Activated CD8-positive, alpha-beta memory T cell treated with anti-CD3 and anti-CD28 coated beads, Interleukin-2, amount 50 U/mL, for 24 hours (primary cell): Measurements from ENCODE around the gene RYR2.
"Not testable (repeated sequence)": the region's sequence is repeated elsewhere in the genome, so short reads cannot be mapped to it uniquely, and the experiment has no call there.

ENCODE experiments used
- DNase-seq: peaks from one replicate; pipeline ENCODE4 v3.0.0-alpha.2; 2020; ENCODE audit errors: extremely low read depth

The RYR2 gene

GRCh38 chr1:237145379-237146135, 103.6 kb downstream of the RYR2 start:
- no peak for DNase-seq

DNA sequence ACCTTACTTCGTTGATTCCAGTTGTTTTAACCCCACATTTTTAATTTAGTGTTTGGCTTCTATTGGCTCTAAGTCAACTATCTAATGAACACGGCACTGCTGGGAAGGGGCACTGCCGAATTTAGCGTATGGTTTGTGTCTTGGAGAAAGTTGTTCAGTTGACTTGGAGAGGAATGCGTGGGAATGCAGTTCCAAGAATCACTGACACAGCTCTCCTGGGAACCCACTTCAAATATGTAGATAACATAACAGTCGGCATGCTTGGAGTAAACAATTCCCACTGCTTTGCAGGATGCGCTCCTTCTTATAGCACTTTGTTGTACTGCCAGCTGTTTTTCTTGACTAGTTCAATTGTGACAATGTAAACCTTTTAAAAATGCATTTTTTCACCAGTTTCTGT, 104.3 kb downstream of the RYR2 start:
- DNase-seq: no peak

GRCh38 chr1:237149857-237150256, 107.9 kb downstream of the RYR2 start:
- no peak for DNase-seq

GRCh38 chr1:237151979-237152378, 110.0 kb downstream of the RYR2 start:
- not testable (repeated sequence) for DNase-seq

DNA sequence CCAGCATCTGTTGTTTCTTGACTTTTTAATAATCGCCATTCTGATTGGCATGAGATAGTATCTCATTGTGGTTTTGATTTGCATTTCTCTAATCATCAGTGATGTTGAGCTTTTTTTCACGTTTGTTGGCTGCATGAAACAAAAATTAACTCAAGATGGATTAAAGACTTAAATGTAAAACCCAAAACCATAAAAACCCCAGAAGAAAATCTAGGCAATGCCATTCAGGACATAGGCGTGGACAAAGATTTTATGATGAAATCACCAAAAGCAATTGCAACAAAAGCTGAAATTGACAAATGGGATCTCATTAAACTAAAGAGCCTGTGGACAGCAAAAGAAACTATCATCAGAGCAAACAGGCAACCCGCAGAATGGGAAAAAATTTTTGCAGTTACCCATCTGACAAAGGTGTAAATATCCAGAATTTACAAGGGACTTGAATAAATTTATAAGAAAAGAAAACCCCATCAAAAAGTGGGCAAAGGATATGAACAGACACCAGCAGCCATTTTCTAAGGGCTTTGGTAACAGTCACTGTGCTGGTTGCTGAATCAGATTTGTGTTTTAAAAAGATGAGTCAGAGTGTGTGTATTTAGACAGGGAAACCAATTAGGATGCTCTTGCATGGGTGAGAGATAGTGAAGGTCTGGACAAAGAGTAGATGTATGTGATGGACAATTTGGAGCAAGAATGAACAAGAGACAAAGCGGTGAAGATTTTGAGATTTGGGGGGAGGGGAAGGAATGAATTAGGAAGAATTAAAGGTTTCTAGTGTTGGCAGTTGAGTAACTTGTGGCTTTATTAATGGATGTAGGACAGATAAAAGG, 110.7 kb downstream of the RYR2 start:
- DNase-seq: no peak

DNA sequence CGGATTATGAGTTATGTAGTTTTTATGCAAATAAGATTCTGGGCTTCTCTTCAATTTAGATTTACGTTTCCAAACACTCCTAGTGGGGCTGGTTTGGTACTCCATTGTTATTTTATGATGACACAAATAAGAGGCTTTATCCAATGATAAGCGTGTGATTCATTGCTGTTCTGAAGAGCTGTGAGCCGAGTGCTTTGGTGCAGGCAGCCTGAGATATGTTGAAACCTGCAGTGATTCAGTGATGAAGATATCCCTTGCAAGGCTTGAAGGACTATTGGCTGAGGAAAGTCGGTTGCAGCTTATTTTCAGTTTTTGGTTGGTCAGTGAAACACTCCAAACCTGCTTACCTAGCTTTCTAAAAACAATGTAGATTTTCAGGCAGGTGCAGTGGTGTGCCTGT, 112.2 kb downstream of the RYR2 start:
- DNase-seq: no peak

GRCh38 chr1:237164406-237165352, 122.7 kb downstream of the RYR2 start:
- no peak for DNase-seq

DNA sequence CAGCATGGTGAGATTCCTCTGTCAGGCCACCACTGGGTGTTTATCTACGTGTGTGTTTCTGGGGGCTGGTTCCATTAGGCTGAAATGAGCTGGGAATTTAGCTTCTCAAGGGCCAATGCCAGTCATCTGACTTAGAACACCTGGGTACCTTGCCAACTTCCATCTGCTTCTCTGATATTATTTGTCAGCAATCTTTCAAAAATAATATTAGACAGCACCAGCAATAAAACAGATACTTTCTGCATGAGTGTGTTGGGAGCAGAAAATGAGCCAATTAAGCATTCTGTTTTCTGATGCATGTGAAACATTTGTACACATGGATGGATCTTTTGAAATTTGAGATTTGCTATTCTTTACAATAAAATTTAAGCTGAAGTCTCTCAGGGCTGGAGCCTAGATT, 124.1 kb downstream of the RYR2 start:
- no peak for DNase-seq

- no peak for DNase-seq
Measured at GRCh38 chr1:237166593-237167101, 124.7 kb downstream of the RYR2 start.

GRCh38 chr1:237170149-237170548, 128.2 kb downstream of the RYR2 start:
- no peak for DNase-seq

DNA sequence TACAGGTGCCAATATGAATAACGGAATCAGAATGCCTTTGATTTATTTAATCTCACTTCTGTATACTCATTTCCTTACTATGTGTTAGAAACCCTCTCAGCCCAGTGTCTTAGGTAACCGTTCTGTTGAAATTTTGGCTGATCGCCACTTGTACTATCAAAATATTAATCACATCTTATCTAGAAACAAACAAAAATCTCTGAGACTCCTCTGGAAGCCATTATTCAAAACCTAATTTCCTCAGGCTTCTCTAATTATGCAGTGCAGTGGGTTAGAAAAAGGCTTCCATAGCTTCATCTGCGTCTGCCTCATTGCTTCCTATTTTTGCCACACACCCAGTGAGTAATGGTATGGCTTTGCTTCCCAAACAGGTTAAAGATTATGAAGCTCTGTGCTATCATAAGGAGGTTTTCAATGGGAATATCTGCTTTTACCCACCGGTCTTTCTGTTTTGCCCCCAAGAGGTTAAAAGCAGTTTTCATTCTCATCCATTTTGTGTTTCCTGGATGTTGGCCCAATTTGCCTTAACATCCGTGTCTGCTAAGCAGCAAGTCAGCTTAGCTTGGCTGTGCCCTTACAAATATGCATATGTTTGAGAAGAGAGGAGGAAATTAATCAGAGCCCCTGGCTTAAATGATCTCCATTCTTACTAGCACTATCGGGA, 129.6 kb downstream of the RYR2 start:
- no peak for DNase-seq

DNA sequence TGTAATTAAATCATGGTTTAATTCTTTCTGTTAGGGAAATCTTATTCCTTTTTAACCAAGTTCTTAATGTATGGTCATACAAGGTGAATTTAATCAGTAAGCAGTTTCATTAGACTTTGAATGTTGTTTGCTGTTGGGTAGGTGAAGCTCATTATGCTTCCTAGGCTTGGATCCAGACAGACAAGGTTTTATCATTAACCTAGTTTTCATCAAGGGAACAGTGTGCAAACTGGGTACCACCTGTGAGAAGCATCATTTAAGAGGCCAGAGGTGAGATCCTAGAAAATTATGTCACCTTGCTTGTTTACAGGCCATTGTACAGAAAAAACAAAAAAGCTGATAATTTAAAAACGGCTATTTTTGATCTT, 130.1 kb downstream of the RYR2 start:
- DNase-seq: no peak

DNA sequence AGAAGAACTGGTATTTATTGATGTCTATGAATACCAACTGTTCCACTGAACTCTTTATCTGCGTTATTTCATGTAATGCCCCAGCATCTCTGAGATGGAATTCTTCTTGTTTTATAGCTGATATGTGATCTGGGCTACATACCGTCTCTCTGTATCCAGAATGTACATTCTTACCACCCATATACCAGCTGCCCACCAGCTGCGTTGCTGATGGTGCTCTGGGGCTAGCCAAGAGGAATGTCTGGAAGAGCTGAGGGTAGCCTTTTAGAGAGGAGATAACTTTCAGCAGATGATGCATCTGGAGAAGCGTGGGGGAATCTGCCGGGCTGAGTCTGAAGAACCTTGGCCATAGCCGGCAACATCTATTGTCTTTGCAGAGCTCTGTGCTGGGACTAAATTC, 137.5 kb downstream of the RYR2 start:
- DNase-seq: no peak

DNA sequence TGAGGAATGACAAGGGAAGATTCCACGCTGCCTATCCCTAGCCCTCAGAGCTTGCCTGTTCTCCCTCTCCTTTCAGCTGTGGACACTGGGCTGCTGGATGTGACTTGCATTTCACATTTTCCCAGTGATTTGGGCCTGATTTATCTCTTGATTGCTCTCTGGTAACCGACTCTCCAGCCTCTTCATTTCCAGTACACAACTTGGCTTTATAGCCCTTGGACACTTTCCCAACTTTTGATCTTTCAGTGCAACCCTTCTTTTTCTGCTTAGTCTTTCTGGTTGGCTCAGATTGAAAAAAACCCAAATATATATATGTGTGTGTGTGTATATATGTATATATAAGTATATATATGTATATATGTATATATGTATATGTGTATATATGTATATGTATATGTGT, 138.3 kb downstream of the RYR2 start:
- DNase-seq: no peak

- DNase-seq: no peak
Measured at GRCh38 chr1:237181743-237182317, 139.8 kb downstream of the RYR2 start.

DNA sequence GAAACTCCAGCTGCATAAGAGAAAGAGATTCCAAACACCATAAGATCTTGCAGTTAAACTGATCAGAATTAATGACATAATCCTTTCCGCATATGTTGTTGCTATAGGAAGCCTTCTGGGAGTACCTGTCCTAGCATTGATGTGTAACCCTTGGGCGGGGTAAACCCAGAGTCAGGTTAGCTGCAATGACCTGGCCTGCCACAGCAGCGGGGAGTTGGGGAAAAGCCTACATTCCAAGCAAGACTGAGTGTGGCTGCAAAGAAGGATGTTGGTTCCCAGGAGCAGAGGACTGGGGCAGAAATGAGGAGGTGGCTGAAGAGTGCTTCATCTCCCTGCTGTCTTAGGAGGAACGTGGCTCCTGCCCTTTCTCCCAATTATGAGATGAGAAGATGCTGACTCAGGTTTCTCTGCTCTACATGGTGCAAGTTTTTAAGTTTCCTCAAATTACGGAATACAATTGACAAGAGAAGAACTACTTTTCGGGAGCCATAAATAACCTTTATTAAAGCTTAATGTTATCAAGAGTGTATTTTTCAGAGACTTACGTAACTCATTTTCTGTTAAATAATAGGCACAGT, 142.1 kb downstream of the RYR2 start:
- DNase-seq: no peak

GRCh38 chr1:237186675-237187074, 144.7 kb downstream of the RYR2 start:
- no peak for DNase-seq

DNA sequence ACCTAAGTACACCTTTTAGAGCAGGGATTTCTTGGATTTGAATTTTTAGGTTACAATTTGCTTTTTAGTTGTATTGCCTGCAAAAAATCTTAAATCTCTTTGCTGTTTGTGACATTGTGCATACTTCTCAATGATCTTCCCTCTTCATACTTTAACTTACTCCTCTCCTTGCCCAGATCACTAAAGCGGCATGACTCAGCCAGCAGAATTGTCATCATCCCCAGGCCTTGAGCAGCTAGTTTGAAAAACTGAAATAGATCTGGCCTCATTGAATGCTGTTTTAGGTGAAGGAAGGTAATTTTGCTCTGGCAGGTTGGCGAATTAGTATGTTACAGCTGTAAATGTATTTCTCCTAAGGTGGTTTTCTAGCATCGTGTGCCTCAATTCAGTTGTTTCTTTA, 145.9 kb downstream of the RYR2 start:
- DNase-seq: no peak

GRCh38 chr1:237191403-237191802, 149.4 kb downstream of the RYR2 start:
- no peak for DNase-seq
